Activated CD4-positive, alpha-beta memory T cell treated with anti-CD3 and anti-CD28 coated beads, Interleukin-2, amount 10 ng/mL, durations not matched to agents 7 days and 5 days (primary cell): ENCODE measurements around the gene TPM1. TPM values are rescaled to one million over a fixed set of nuclear protein-coding genes. Genes with fewer than 3 reads are reported as not detected.

ENCODE experiments used
- CTCF ChIA-PET: fragments of 350-600 bp; sonication (Branson Sonifier 250); formaldehyde crosslinking; loops from one replicate; lab custom pipeline; 2021; ENCODE audit warnings: antibody characterized with exemption, inconsistent platforms; lab: Charles Lee
- POLR2A ChIA-PET: fragments of 350-600 bp; sonication (Branson Sonifier 250); formaldehyde crosslinking; loops from one replicate; lab custom pipeline; 2021; ENCODE audit warnings: antibody characterized with exemption; lab: Charles Lee
- DNase-seq: peaks from one replicate; pipeline ENCODE4 v3.0.0-alpha.2; 2020
- H3K27ac Mint-ChIP-seq: one replicate; pipeline ENCODE4 v1.8.0; 2021; ENCODE audit warnings: mild to moderate bottlenecking, mixed read lengths
- H3K27me3 Mint-ChIP-seq: one replicate; pipeline ENCODE4 v1.8.0; 2021; ENCODE audit warnings: mixed read lengths
- H3K36me3 Mint-ChIP-seq: one replicate; pipeline ENCODE4 v1.8.0; 2021; ENCODE audit warnings: low read depth, mixed read lengths
- H3K4me1 Mint-ChIP-seq: one replicate; pipeline ENCODE4 v1.8.0; 2021; ENCODE audit warnings: mixed read lengths
- H3K4me3 Mint-ChIP-seq: one replicate; pipeline ENCODE4 v1.8.0; 2021; ENCODE audit warnings: mild to moderate bottlenecking, mixed read lengths
- H3K9me3 Mint-ChIP-seq: one replicate; pipeline ENCODE4 v1.8.0; 2021; ENCODE audit warnings: mixed read lengths
- total RNA-seq, 2 experiments: library from RNA; stranded (reverse); gene quantifications; one replicate each; pipeline ENCODE4 v1.2.3, GENCODE V29; 2021

The TPM1 gene
- total RNA-seq, 2 experiments from 2014 or later, result 4.8 to 6.2 TPM

- H3K27me3 Mint-ChIP-seq, result no peaks in the 10 kb centered on the region
These were observed 24.8 kb downstream of the TPM1 start for GRCh38 chr15:63067306-63067705.

GRCh38 chr15:63067976-63068743 is 25.6 kb downstream of the TPM1 start:
- Mint-ChIP-seq H3K4me1 (peaks cover 9% of the 10 kb centered on the region), H3K27ac (no peak overlapping the region), H3K9me3 (no peaks in the 10 kb centered on the region), H3K4me3 (no peak overlapping the region), H3K27me3 (no peaks in the 10 kb centered on the region), H3K36me3 (no peaks in the 10 kb centered on the region)
- DNase-seq, result no peak
- ChIA-PET POLR2A (no interaction called here), CTCF (interaction anchor here (3.6 kb wide), 1 partner anchor 21 kb away, joined by 20 read pairs; no protein-coding TSS in a partner anchor)

More at GRCh38 chr15:63067306-63067705, 24.8 kb downstream of the TPM1 start:
- Mint-ChIP-seq H3K4me3 (no peak overlapping the region), H3K9me3 (no peaks in the 10 kb centered on the region), H3K27ac (no peak overlapping the region), H3K36me3 (no peaks in the 10 kb centered on the region), H3K4me1 (peaks cover 10% of the 10 kb centered on the region)
- POLR2A ChIA-PET, result interaction anchor here (0.6 kb wide), 1 partner anchor 90 kb away, joined by 3 read pairs; no protein-coding TSS in a partner anchor
- DNase-seq, result no peak
- CTCF ChIA-PET, result interaction anchor here (3.6 kb wide), 1 partner anchor 20 kb away, joined by 20 read pairs; no protein-coding TSS in a partner anchor

GRCh38 chr15:63069616-63070090 is 27.1 kb downstream of the TPM1 start:
- CTCF ChIA-PET, result no interaction called here
- no peak for DNase-seq
- no peak overlapping the region for H3K4me3 Mint-ChIP-seq
- no peaks in the 10 kb centered on the region for H3K27me3 Mint-ChIP-seq
- H3K9me3 Mint-ChIP-seq, result no peaks in the 10 kb centered on the region
- POLR2A ChIA-PET, result interaction anchor here (0.6 kb wide), 1 partner anchor 12 kb away, joined by 3 read pairs; no protein-coding TSS in a partner anchor
- no peak overlapping the region for H3K27ac Mint-ChIP-seq
- H3K36me3 Mint-ChIP-seq, result no peaks in the 10 kb centered on the region
- H3K4me1 Mint-ChIP-seq, result peaks cover 5% of the 10 kb centered on the region

GRCh38 chr15:63070681-63071129 is 28.2 kb downstream of the TPM1 start:
- Mint-ChIP-seq H3K4me1 (peaks cover 9% of the 10 kb centered on the region), H3K4me3 (no peak overlapping the region), H3K9me3 (no peaks in the 10 kb centered on the region), H3K36me3 (no peaks in the 10 kb centered on the region), H3K27ac (no peak overlapping the region), H3K27me3 (no peaks in the 10 kb centered on the region)
- POLR2A ChIA-PET, result no interaction called here
- DNase-seq, result no peak
- CTCF ChIA-PET, result interaction anchor here (3.5 kb wide), 1 partner anchor 23 kb away, joined by 10 read pairs; no protein-coding TSS in a partner anchor

- peaks cover 15% of the 10 kb centered on the region for H3K4me1 Mint-ChIP-seq
- H3K36me3 Mint-ChIP-seq, result no peaks in the 10 kb centered on the region
- DNase-seq, result no peak
- ChIA-PET CTCF (interaction anchor here (3.5 kb wide), 1 partner anchor 23 kb away, joined by 10 read pairs; no protein-coding TSS in a partner anchor), POLR2A (no interaction called here)
- no peaks in the 10 kb centered on the region for H3K27me3 Mint-ChIP-seq
- no peak overlapping the region for H3K27ac Mint-ChIP-seq
- no peaks in the 10 kb centered on the region for H3K9me3 Mint-ChIP-seq
- H3K4me3 Mint-ChIP-seq, result no peak overlapping the region
These were observed 28.9 kb downstream of the TPM1 start for GRCh38 chr15:63071288-63071909.

GRCh38 chr15:63072023-63072650 is 29.6 kb downstream of the TPM1 start:
- DNase-seq, result no peak
- no peak overlapping the region for H3K27ac Mint-ChIP-seq
- H3K36me3 Mint-ChIP-seq, result no peaks in the 10 kb centered on the region
- H3K27me3 Mint-ChIP-seq, result no peaks in the 10 kb centered on the region
- ChIA-PET CTCF (interaction anchor here (3.5 kb wide), 1 partner anchor 24 kb away, joined by 10 read pairs; no protein-coding TSS in a partner anchor), POLR2A (no interaction called here)
- H3K4me3 Mint-ChIP-seq, result no peak overlapping the region
- H3K4me1 Mint-ChIP-seq, result peaks cover 22% of the 10 kb centered on the region
- no peaks in the 10 kb centered on the region for H3K9me3 Mint-ChIP-seq

- Mint-ChIP-seq H3K4me3 (no peak overlapping the region), H3K4me1 (peaks cover 22% of the 10 kb centered on the region), H3K27me3 (peaks cover 3% of the 10 kb centered on the region), H3K9me3 (no peaks in the 10 kb centered on the region), H3K27ac (no peak overlapping the region), H3K36me3 (no peaks in the 10 kb centered on the region)
- ChIA-PET CTCF (interaction anchor here (3.5 kb wide), 1 partner anchor 25 kb away, joined by 10 read pairs; no protein-coding TSS in a partner anchor), POLR2A (no interaction called here)
- no peak for DNase-seq
These were observed 30.3 kb downstream of the TPM1 start for GRCh38 chr15:63072809-63073277.

GRCh38 chr15:63073497-63074172 is 31.1 kb downstream of the TPM1 start:
- Mint-ChIP-seq H3K27ac (no peak overlapping the region), H3K36me3 (no peaks in the 10 kb centered on the region), H3K4me1 (peaks cover 22% of the 10 kb centered on the region), H3K27me3 (peaks cover 6% of the 10 kb centered on the region), H3K4me3 (no peak overlapping the region), H3K9me3 (no peaks in the 10 kb centered on the region)
- ChIA-PET CTCF (interaction anchor here (3.5 kb wide), 1 partner anchor 26 kb away, joined by 10 read pairs; no protein-coding TSS in a partner anchor), POLR2A (no interaction called here)
- DNase-seq, result no peak

GRCh38 chr15:63075015-63075983 is 32.8 kb downstream of the TPM1 start:
- no peak overlapping the region for H3K27ac Mint-ChIP-seq

GRCh38 chr15:63075984-63076713 is 33.6 kb downstream of the TPM1 start:
- Mint-ChIP-seq H3K36me3 (no peaks in the 10 kb centered on the region), H3K4me3 (no peak overlapping the region), H3K27me3 (peaks cover 13% of the 10 kb centered on the region), H3K27ac (no peak overlapping the region), H3K9me3 (no peaks in the 10 kb centered on the region), H3K4me1 (peaks cover 16% of the 10 kb centered on the region)
- POLR2A ChIA-PET, result no interaction called here
- DNase-seq, result no peak
- CTCF ChIA-PET, result no interaction called here

More at GRCh38 chr15:63075015-63075983, 32.8 kb downstream of the TPM1 start:
- Mint-ChIP-seq H3K36me3 (no peaks in the 10 kb centered on the region), H3K4me1 (peaks cover 22% of the 10 kb centered on the region), H3K4me3 (no peak overlapping the region), H3K9me3 (no peaks in the 10 kb centered on the region), H3K27me3 (peaks cover 9% of the 10 kb centered on the region)
- no peak for DNase-seq
- POLR2A ChIA-PET, result no interaction called here
- CTCF ChIA-PET, result interaction anchor here (0.6 kb wide), 1 partner anchor 13 kb away, joined by 4 read pairs; no protein-coding TSS in a partner anchor

- Mint-ChIP-seq H3K36me3 (no peaks in the 10 kb centered on the region), H3K4me3 (no peak overlapping the region), H3K27me3 (peaks cover 17% of the 10 kb centered on the region), H3K9me3 (no peaks in the 10 kb centered on the region), H3K27ac (no peak overlapping the region), H3K4me1 (peaks cover 16% of the 10 kb centered on the region)
- no peak for DNase-seq
- CTCF ChIA-PET, result no interaction called here
- POLR2A ChIA-PET, result no interaction called here
These were observed 34.1 kb downstream of the TPM1 start for GRCh38 chr15:63076714-63077046.
